Fibroblast of pulmonary artery (primary cell): Measurements from ENCODE around the gene UBR7.
"Not testable (repeated sequence)": the region's sequence is repeated elsewhere in the genome, so short reads cannot be mapped to it uniquely, and the experiment has no call there.

Experiments
- DNase-seq: peaks from one replicate; pipeline ENCODE4 v3.0.0-alpha.2; 2010; ENCODE audit warnings: low read depth
- H3K4me3 ChIP-seq: replicated peaks from 2 replicates; pipeline ENCODE4 v1.5.1; 2011; ENCODE audit warnings: low read depth, mild to moderate bottlenecking, control low read depth, low read length, moderate library complexity
- CTCF ChIP-seq: IDR thresholded peaks from 2 replicates; pipeline ENCODE4 v1.5.1; 2011; ENCODE audit warnings: mild to moderate bottlenecking, control low read depth, low read length, inconsistent platforms; ENCODE audit errors: missing control alignments

The UBR7 gene

GRCh38 chr14:93171376-93171775 lies 35.7 kb upstream of the UBR7 start:
- no peak for TF ChIP-seq CTCF
- DNase-seq = no peak
- H3K4me3 ChIP-seq = no peak overlapping the region

- no peak for TF ChIP-seq CTCF
- H3K4me3 ChIP-seq = no peak overlapping the region
- no peak for DNase-seq
These were observed 33.1 kb upstream of the UBR7 start for GRCh38 chr14:93173943-93174395.

GRCh38 chr14:93174731-93175130 lies 32.3 kb upstream of the UBR7 start:
- not testable (repeated sequence) for DNase-seq

GRCh38 chr14:93175492-93175891 lies 31.6 kb upstream of the UBR7 start:
- TF ChIP-seq CTCF = no peak
- no peak for DNase-seq
- no peak overlapping the region for H3K4me3 ChIP-seq

More at GRCh38 chr14:93174731-93175130, 32.3 kb upstream of the UBR7 start:
- not testable (repeated sequence) for H3K4me3 ChIP-seq

- peak overlapping the region; percentile 93 for H3K4me3 ChIP-seq
- DNase-seq = no peak
- no peak for TF ChIP-seq CTCF
These were observed 23.3 kb upstream of the UBR7 start for GRCh38 chr14:93183596-93184317.

GRCh38 chr14:93184391-93185348 lies 22.4 kb upstream of the UBR7 start, which contains the start of the genes LYSET and MOAP1:
Gene LYSET, plus strand, starts transcription at chr14:93185317. Its CDS starts 89 bp downstream, at chr14:93185406.
Gene MOAP1, minus strand, starts transcription at chr14:93184897. Its CDS starts 655 bp downstream, at chr14:93184242.
- TF ChIP-seq CTCF = no peak
- H3K4me3 ChIP-seq = peak within 1 kb of the TSS; percentile 93
- DNase-seq = peak; percentile 82

- DNase-seq = no peak
- peak overlapping the region; percentile 93 for H3K4me3 ChIP-seq
- TF ChIP-seq CTCF = no peak
These were observed 21.7 kb upstream of the UBR7 start for GRCh38 chr14:93185349-93185720.
